GM12878 (cell line): ENCODE measurements around the gene DCLRE1C. TPM values are rescaled to one million over a fixed set of nuclear protein-coding genes. Genes with fewer than 3 reads are reported as not detected.
A peak's percentile ranks its signal among the peaks of the same experiment; 100 is the strongest.

Experiments used
- ATAC-seq: fragments of 200-7000 bp; cut with Tn5 transposase; 3 replicates; pipeline ENCODE4 v1.9.1; 2020; ENCODE audit warnings: mild to moderate bottlenecking, moderate library complexity
- BruUV-seq: library from RNA; stranded (reverse); fragments of 400-500 nt; replicated peaks from 2 replicates; lab custom pipeline; 2021; lab: Mats Ljungman, UMichigan
- CTCF ChIA-PET: fragments of 300-600 bp; sonication (Branson Sonifier 250); formaldehyde crosslinking; extraction: SDS; loops from one replicate; lab custom pipeline; 2021; ENCODE audit warnings: inconsistent platforms; lab: Yijun Ruan, JAX
- POLR2A ChIA-PET: fragments of 350-600 bp; formaldehyde crosslinking; extraction: SDS; loops from one replicate; lab custom pipeline; 2021; ENCODE audit warnings: inconsistent platforms; lab: Charles Lee
- RAD21 ChIA-PET: fragments of 300-600 bp; sonication (Branson Sonifier 250); formaldehyde crosslinking; loops from one replicate; lab custom pipeline; 2023; ENCODE audit warnings: antibody characterized with exemption; ENCODE audit not compliant: unreplicated experiment; lab: Charles Lee
- SMC1A ChIA-PET: fragments of 300-600 bp; sonication (Branson Sonifier 250); formaldehyde crosslinking; loops from one replicate; lab custom pipeline; 2023; ENCODE audit not compliant: unreplicated experiment, uncharacterized antibody; lab: Charles Lee
- DNase-seq: peaks from one replicate; pipeline ENCODE4 v3.0.0-alpha.2; 2011; ENCODE audit warnings: low read depth, low spot score
- FAIRE-seq: peaks from 3 replicates; lab custom pipeline; 2011; peaks lifted over from hg19 to GRCh38; lab: Jason Lieb, UNC
- H2AFZ ChIP-seq: 2 replicates; pipeline ENCODE4 v1.6.0; 2011; ENCODE audit warnings: low read depth, low read length, control low read depth; ENCODE audit not compliant: control insufficient read depth
- H3K27ac ChIP-seq: 2 replicates; pipeline ENCODE4 v1.5.1; 2011; ENCODE audit warnings: control low read depth; ENCODE audit not compliant: control insufficient read depth, insufficient read depth
- H3K27me3 ChIP-seq, 2 experiments: replicated peaks in 1 of 2; 2 replicates each; pipeline versions ENCODE4 v1.6.0 to v1.6.1; 2011; ENCODE audit warnings: low read length in 1 of 2; ENCODE audit not compliant: control insufficient read depth in 2 of 2, insufficient read depth in 2 of 2
- H3K36me3 ChIP-seq, 2 experiments: 2 replicates each; pipeline ENCODE4 v1.5.1; 2011; ENCODE audit warnings: low read length in 1 of 2; ENCODE audit not compliant: control insufficient read depth in 2 of 2, insufficient read depth in 2 of 2
- H3K4me1 ChIP-seq: 2 replicates; pipeline ENCODE4 v1.6.1; 2011; ENCODE audit warnings: mild to moderate bottlenecking, low read length, moderate library complexity, mixed read lengths; ENCODE audit not compliant: control insufficient read depth, insufficient read depth
- H3K4me2 ChIP-seq: 2 replicates; pipeline ENCODE4 v1.6.0; 2011; ENCODE audit warnings: control low read depth; ENCODE audit not compliant: control insufficient read depth, insufficient read depth
- H3K4me3 ChIP-seq: fragments of 200-600 bp; sonication (generic); 2 replicates; pipeline ENCODE4 v1.5.1; 2016
- H3K79me2 ChIP-seq: 2 replicates; pipeline ENCODE4 v1.6.0; 2011; ENCODE audit warnings: low read length; ENCODE audit not compliant: control insufficient read depth, insufficient read depth
- H3K9ac ChIP-seq: 2 replicates; pipeline ENCODE4 v1.8.0; 2011; ENCODE audit warnings: low read length, control low read depth, mixed read lengths; ENCODE audit not compliant: control insufficient read depth, insufficient read depth
- H3K9me3 ChIP-seq: replicated peaks from 3 replicates; pipeline ENCODE4 v1.5.1; 2011; ENCODE audit warnings: mild to moderate bottlenecking, low read length; ENCODE audit not compliant: control insufficient read depth, insufficient read depth
- H4K20me1 ChIP-seq: 2 replicates; pipeline ENCODE4 v1.6.0; 2011; ENCODE audit not compliant: control insufficient read depth, insufficient read depth
- BCLAF1 ChIP-seq: fragments of 450-650 bp; IDR thresholded peaks from 2 replicates; pipeline ENCODE4 v1.6.1; 2017; ENCODE audit warnings: antibody characterized with exemption, mild to moderate bottlenecking, moderate library complexity
- BMI1 ChIP-seq: fragments of 450-650 bp; IDR thresholded peaks from 2 replicates; pipeline ENCODE4 v1.6.1; 2016; ENCODE audit warnings: mild to moderate bottlenecking, moderate library complexity, borderline replicate concordance
- EP300 ChIP-seq, 2 experiments: fragments of 150-350 bp in 1 of 2; IDR thresholded peaks; 2 replicates each; pipeline ENCODE4 v1.6.1; 2011 to 2012; ENCODE audit warnings: low read depth in 2 of 2, low read length in 2 of 2, borderline replicate concordance in 1 of 2, improper control_type of control experiment in 1 of 2, inconsistent platforms in 1 of 2; ENCODE audit not compliant: control insufficient read depth in 1 of 2
- FOXK2 ChIP-seq: fragments of 450-650 bp; IDR thresholded peaks from 2 replicates; pipeline ENCODE4 v1.6.1; 2017; ENCODE audit warnings: mild to moderate bottlenecking, moderate library complexity
- FOXM1 ChIP-seq: IDR thresholded peaks from 2 replicates; pipeline ENCODE4 v1.6.1; 2012; ENCODE audit warnings: low read depth, mild to moderate bottlenecking, inconsistent platforms, low read length, moderate library complexity
- GABPA ChIP-seq: IDR thresholded peaks from 2 replicates; pipeline ENCODE4 v1.6.1; 2014; ENCODE audit warnings: antibody characterized with exemption, low read depth, mild to moderate bottlenecking, inconsistent platforms
- GATAD2B ChIP-seq: fragments of 450-650 bp; conservative IDR thresholded peaks from 2 replicates; pipeline ENCODE4 v1.6.1; 2017; ENCODE audit warnings: low read depth, mild to moderate bottlenecking, moderate library complexity
- IKZF2 ChIP-seq, 2 experiments: fragments of 450-650 bp; IDR thresholded peaks; 2 replicates each; pipeline ENCODE4 v1.6.1; 2017; ENCODE audit warnings: mild to moderate bottlenecking in 2 of 2, moderate library complexity in 2 of 2
- MTA2 ChIP-seq: fragments of 450-650 bp; IDR thresholded peaks from 2 replicates; pipeline ENCODE4 v1.6.1; 2016; ENCODE audit warnings: low read depth, mild to moderate bottlenecking, moderate library complexity
- NFXL1 ChIP-seq: fragments of 450-650 bp; IDR thresholded peaks from 2 replicates; pipeline ENCODE4 v1.6.1; 2017; ENCODE audit warnings: antibody characterized with exemption, mild to moderate bottlenecking, borderline replicate concordance
- PAX5 ChIP-seq: IDR thresholded peaks from 2 replicates; pipeline ENCODE4 v1.6.1; 2011; ENCODE audit warnings: low read depth, low read length, borderline replicate concordance
- SIN3A ChIP-seq: IDR thresholded peaks from 2 replicates; pipeline ENCODE4 v1.6.1; 2012; ENCODE audit warnings: low read depth, low read length, improper control_type of control experiment
- SPI1 ChIP-seq: IDR thresholded peaks from 2 replicates; pipeline ENCODE4 v1.6.1; 2011; ENCODE audit warnings: low read depth, mild to moderate bottlenecking, low read length, moderate library complexity, borderline replicate concordance; ENCODE audit not compliant: insufficient read depth
- USF2 ChIP-seq: IDR thresholded peaks from 2 replicates; pipeline ENCODE4 v1.6.1; 2011; ENCODE audit warnings: low read depth, low read length, improper control_type of control experiment, borderline replicate concordance
- ZBTB11 ChIP-seq: fragments of 450-650 bp; formaldehyde crosslinking; IDR thresholded peaks from 2 replicates; pipeline ENCODE4 v1.5.0; 2022; ENCODE audit warnings: mild to moderate bottlenecking, missing genetic modification characterization
- ZNF24 ChIP-seq: fragments of 450-650 bp; IDR thresholded peaks from 2 replicates; pipeline ENCODE4 v1.6.1; 2017; ENCODE audit warnings: antibody characterized with exemption, mild to moderate bottlenecking
- ZSCAN29 ChIP-seq: fragments of 450-650 bp; IDR thresholded peaks from 2 replicates; pipeline ENCODE4 v1.6.1; 2017; ENCODE audit warnings: mild to moderate bottlenecking, moderate library complexity
- WGBS: methylation state at CpG from one replicate; pipeline ENCODE4 v1.1.6; 2016; ENCODE audit warnings: low lambda C conversion rate; ENCODE audit not compliant: insufficient replicate concordance, insufficient coverage; ENCODE audit errors: missing lambda C conversion rate; 5-methylcytosine and 5-hydroxymethylcytosine counted together
- in situ Hi-C: fragments of 300-500 bp; cut with MboI; formaldehyde crosslinking; loops from 9 replicates; pipeline ENCODE4 v1.14.3; 2018; ENCODE audit warnings: mixed read lengths
- intact Hi-C: fragments of 100-400 bp; cut with micrococcal nuclease; formaldehyde crosslinking; loops from one replicate; pipeline ENCODE4 v1.14.2; 2022; ENCODE audit not compliant: unreplicated experiment
- polyA plus RNA-seq, 11 experiments: library from polyadenylated mRNA; depleted of rRNA in 4 of 11; unstranded in 6 of 11; stranded (reverse) in 5 of 11; fragments of >200 nt; fragmentation: Nextera tagmentation in 4 of 11; fragmentation: Illumina TruSeq in 1 of 11; extraction: Ambion mirVana in 4 of 11; extraction: Trizol in 1 of 11; gene quantifications; 1 replicate in 1 of 11; 2 replicates in 10 of 11; pipeline versions ENCODE4 v1.2.1 to v1.2.3, GENCODE V29; 2011 to 2016; ENCODE audit warnings: inconsistent platforms in 2 of 11, missing spikeins in 2 of 11, low read depth in 1 of 11
- total RNA-seq, 4 experiments: library from RNA; depleted of rRNA in 3 of 4; stranded (reverse); fragments of >200 nt in 3 of 4; fragmentation: Illumina TruSeq in 1 of 4; extraction: Trizol in 1 of 4; gene quantifications; 2 replicates each; pipeline versions ENCODE4 v1.2.1 to v1.2.3, GENCODE V29; 2013 to 2021

DCLRE1C gene
- total and polyA plus RNA-seq, 10 of the 15 experiments (the other 5 are each of a cell fraction or from before 2014, with no cell fraction given): 15.7 to 43.4 (median 26.0) TPM

GRCh38 chr10:14916600-14916999, 37.3 kb downstream of the DCLRE1C start:
- ChIA-PET SMC1A (interaction anchor here (1.0 kb wide), 1 partner anchor 19 kb away, joined by 3 read pairs; no protein-coding TSS in a partner anchor), CTCF (interaction anchor here (1.6 kb wide), 1 partner anchor 15 kb away, joined by 4 read pairs; no protein-coding TSS in a partner anchor), RAD21 (no interaction called here), POLR2A (no interaction called here)
- Histone ChIP-seq H3K27ac (no peak overlapping the region), H3K79me2 (no peaks in the 10 kb centered on the region; the same call in 1 of the 2 replicates), H2AFZ (no peak overlapping the region), H3K36me3 (peaks cover 13 to 35% of the 10 kb centered on the region in 2 experiments), H3K9ac (no peak overlapping the region), H4K20me1 (no peaks in the 10 kb centered on the region), H3K9me3 (peaks cover 14% of the 10 kb centered on the region), H3K4me3 (no peak overlapping the region), H3K27me3 (no peaks in the 10 kb centered on the region), H3K4me2 (no peak overlapping the region), H3K4me1 (peaks cover 3% of the 10 kb centered on the region; the same call in 1 of the 2 replicates)
- DNase-seq: no peak
- ATAC-seq: no peak
- in situ Hi-C loops: no loop called here
- 93% methylated on average over 2 of the region's 2 CpGs for WGBS
- peak; percentile 64 for FAIRE-seq
- intact Hi-C loops: no loop called here
- no TSS peak for BruUV-seq
- no peak for TF ChIP-seq ZNF24
- no peak for TF ChIP-seq FOXM1
- no peak for TF ChIP-seq PAX5
- no peak for TF ChIP-seq SIN3A
- no peak for TF ChIP-seq IKZF2 (IDR thresholded peaks at IDR 0.05)
- no peak for TF ChIP-seq BCLAF1
- TF ChIP-seq GABPA: no peak
- no peak for TF ChIP-seq NFXL1
- TF ChIP-seq ZBTB11 (CRISPR knock-in tag): no peak
- TF ChIP-seq USF2: no peak
- TF ChIP-seq MTA2: no peak
- TF ChIP-seq FOXK2: no peak
- no peak for TF ChIP-seq SPI1
- no peak for TF ChIP-seq ZSCAN29
- TF ChIP-seq GATAD2B: no peak
- no peak for TF ChIP-seq EP300 (IDR thresholded peaks at IDR 0.05; ENCODE audit: borderline replicate concordance in 1 of 2, control insufficient read depth in 1 of 2, low read depth in 2 of 2, low read length in 2 of 2)
- TF ChIP-seq BMI1: no peak
